Vagina (tissue), 2 donors: ENCODE measurements around the gene SART3. TPM values are rescaled to one million over a fixed set of nuclear protein-coding genes. Genes with fewer than 3 reads are reported as not detected.

Experiments
- DNase-seq, 2 donors: peaks; one replicate each; pipeline ENCODE4 v3.0.0-alpha.2; 2017; ENCODE audit errors: extremely low spot score in 2 of 2
- H3K27ac ChIP-seq: fragments of 200-600 bp; sonication (generic); one replicate; pipeline ENCODE4 v1.5.1; 2019
- H3K27me3 ChIP-seq: fragments of 200-600 bp; sonication (generic); one replicate; pipeline ENCODE4 v1.5.1; 2019
- H3K36me3 ChIP-seq, 2 donors: fragments of 200-600 bp; sonication (generic); one replicate each; pipeline ENCODE4 v1.5.1; 2017 to 2019
- H3K4me1 ChIP-seq: fragments of 200-600 bp; sonication (generic); one replicate; pipeline ENCODE4 v1.5.1; 2019
- H3K4me3 ChIP-seq, 2 donors: fragments of 200-600 bp; sonication (generic); 1 replicate in 1 of 2; 2 replicates in 1 of 2; pipeline ENCODE4 v1.5.1; 2016 to 2019
- H3K9me3 ChIP-seq: fragments of 200-600 bp; sonication (generic); one replicate; pipeline ENCODE4 v1.5.1; 2019
- CTCF ChIP-seq, 3 experiments: fragments of 450-650 bp in 2 of 3; fragments of 200-600 bp in 1 of 3; sonication (generic) in 1 of 3; IDR thresholded peaks; one replicate each; pipeline ENCODE4 v1.5.1; 2017 to 2019; ENCODE audit warnings: antibody characterized with exemption in 3 of 3, mild to moderate bottlenecking in 2 of 3, moderate library complexity in 2 of 3
- POLR2A ChIP-seq, 2 donors: fragments of 450-650 bp; IDR thresholded peaks; one replicate each; pipeline ENCODE4 v1.6.1; 2017; ENCODE audit warnings: antibody characterized with exemption in 2 of 2, mild to moderate bottlenecking in 2 of 2, moderate library complexity in 2 of 2
- POLR2AphosphoS5 ChIP-seq, 2 donors: sonication (generic); formaldehyde crosslinking; IDR thresholded peaks; one replicate each; pipeline ENCODE4 v1.9.0; 2017; ENCODE audit warnings: antibody characterized with exemption in 2 of 2, mild to moderate bottlenecking in 2 of 2, low read depth in 1 of 2; ENCODE audit not compliant: insufficient read depth in 1 of 2
- intact Hi-C: fragments of 100-400 bp; cut with DNase I; formaldehyde crosslinking; loops from one replicate; pipeline ENCODE4 v1.15.1; 2023
- total RNA-seq: library from RNA; depleted of rRNA; stranded (reverse); fragments of >200 nt; gene quantifications from one replicate; pipeline ENCODE4 v1.2.3, GENCODE V29; 2016

Gene SART3, protein sequence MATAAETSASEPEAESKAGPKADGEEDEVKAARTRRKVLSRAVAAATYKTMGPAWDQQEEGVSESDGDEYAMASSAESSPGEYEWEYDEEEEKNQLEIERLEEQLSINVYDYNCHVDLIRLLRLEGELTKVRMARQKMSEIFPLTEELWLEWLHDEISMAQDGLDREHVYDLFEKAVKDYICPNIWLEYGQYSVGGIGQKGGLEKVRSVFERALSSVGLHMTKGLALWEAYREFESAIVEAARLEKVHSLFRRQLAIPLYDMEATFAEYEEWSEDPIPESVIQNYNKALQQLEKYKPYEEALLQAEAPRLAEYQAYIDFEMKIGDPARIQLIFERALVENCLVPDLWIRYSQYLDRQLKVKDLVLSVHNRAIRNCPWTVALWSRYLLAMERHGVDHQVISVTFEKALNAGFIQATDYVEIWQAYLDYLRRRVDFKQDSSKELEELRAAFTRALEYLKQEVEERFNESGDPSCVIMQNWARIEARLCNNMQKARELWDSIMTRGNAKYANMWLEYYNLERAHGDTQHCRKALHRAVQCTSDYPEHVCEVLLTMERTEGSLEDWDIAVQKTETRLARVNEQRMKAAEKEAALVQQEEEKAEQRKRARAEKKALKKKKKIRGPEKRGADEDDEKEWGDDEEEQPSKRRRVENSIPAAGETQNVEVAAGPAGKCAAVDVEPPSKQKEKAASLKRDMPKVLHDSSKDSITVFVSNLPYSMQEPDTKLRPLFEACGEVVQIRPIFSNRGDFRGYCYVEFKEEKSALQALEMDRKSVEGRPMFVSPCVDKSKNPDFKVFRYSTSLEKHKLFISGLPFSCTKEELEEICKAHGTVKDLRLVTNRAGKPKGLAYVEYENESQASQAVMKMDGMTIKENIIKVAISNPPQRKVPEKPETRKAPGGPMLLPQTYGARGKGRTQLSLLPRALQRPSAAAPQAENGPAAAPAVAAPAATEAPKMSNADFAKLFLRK
- 44.2 TPM for total RNA-seq

GRCh38 chr12:108560752-108561719 is at the start of gene SART3:
SART3 (minus strand) TSS chr12:108561173; CDS start chr12:108561154, 19 bp downstream.
- Histone ChIP-seq H3K9me3 (no peaks in the 10 kb centered on the region), H3K27ac (peak within 1 kb of the TSS; percentile 94), H3K27me3 (no peaks in the 10 kb centered on the region), H3K4me3 (peak within 1 kb of the TSS; percentile 64 to 94), H3K36me3 (peaks cover 0 to 24% of the 10 kb centered on the region in 2 donors), H3K4me1 (peaks cover 80% of the 10 kb centered on the region)
- TF ChIP-seq CTCF (IDR thresholded peaks at IDR 0.05): no peak
- peak; percentile 94 to 100 for TF ChIP-seq POLR2AphosphoS5 (IDR thresholded peaks at IDR 0.05; ENCODE audit: insufficient read depth in 1 of 2, low read depth in 1 of 2)
- TF ChIP-seq POLR2A (IDR thresholded peaks at IDR 0.05): peak in 1 of 2 donors; percentile 43
- intact Hi-C loops: loop anchor here (5.0 to 10.0 kb wide), 3 partner anchors 241 to 536 kb away; partner anchors contain the start of genes SSH1 and UNG
- no peak for DNase-seq

DNA sequence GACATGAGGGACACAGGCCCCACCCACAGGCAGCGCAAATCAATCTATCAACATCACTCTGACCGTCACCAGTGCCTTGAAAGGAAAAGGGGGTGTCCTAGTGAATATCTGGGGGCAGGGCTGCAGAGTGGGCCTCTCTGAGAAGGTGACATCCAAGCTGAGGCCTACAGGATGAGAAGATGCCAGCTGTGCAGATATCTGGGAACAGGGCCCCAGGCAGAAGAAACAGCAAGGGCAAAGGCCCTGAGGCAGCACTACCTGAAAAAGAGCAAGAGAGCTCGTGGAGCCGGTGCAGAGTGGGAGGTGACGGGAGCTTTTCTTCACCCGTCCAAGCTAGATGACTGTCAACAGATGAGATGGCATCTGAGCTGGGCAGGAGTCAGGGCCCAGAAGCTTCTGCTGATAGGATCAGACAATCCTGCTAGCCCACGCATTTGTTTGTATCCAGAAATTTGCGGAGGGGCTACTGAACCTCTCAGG is 49.4 kb upstream of the SART3 start:
- DNase-seq: no peak
- H3K27ac ChIP-seq: peak overlapping the region; percentile 71
- no peaks in the 10 kb centered on the region for H3K4me1 ChIP-seq
- H3K36me3 ChIP-seq: no peaks in the 10 kb centered on the region
- TF ChIP-seq CTCF (IDR thresholded peaks at IDR 0.05) (no peak), POLR2AphosphoS5 (IDR thresholded peaks at IDR 0.05; ENCODE audit: insufficient read depth in 1 of 2, low read depth in 1 of 2) (no peak), POLR2A (IDR thresholded peaks at IDR 0.05) (no peak)
- no peak overlapping the region for H3K4me3 ChIP-seq
- H3K27me3 ChIP-seq: no peaks in the 10 kb centered on the region
- no peaks in the 10 kb centered on the region for H3K9me3 ChIP-seq
- intact Hi-C loops: no loop called here

- no peak for DNase-seq
- no peaks in the 10 kb centered on the region for H3K27me3 ChIP-seq
- peak overlapping the region; percentile 71 for H3K27ac ChIP-seq
- H3K4me3 ChIP-seq: no peak overlapping the region
- no peaks in the 10 kb centered on the region for H3K36me3 ChIP-seq
- TF ChIP-seq POLR2AphosphoS5 (IDR thresholded peaks at IDR 0.05; ENCODE audit: insufficient read depth in 1 of 2, low read depth in 1 of 2) (peak; percentile 66 to 86), POLR2A (IDR thresholded peaks at IDR 0.05) (no peak), CTCF (IDR thresholded peaks at IDR 0.05) (no peak)
- H3K4me1 ChIP-seq: no peaks in the 10 kb centered on the region
- intact Hi-C loops: no loop called here
- no peaks in the 10 kb centered on the region for H3K9me3 ChIP-seq
Observed at GRCh38 chr12:108609537-108610335, 48.8 kb upstream of the SART3 start.

DNA sequence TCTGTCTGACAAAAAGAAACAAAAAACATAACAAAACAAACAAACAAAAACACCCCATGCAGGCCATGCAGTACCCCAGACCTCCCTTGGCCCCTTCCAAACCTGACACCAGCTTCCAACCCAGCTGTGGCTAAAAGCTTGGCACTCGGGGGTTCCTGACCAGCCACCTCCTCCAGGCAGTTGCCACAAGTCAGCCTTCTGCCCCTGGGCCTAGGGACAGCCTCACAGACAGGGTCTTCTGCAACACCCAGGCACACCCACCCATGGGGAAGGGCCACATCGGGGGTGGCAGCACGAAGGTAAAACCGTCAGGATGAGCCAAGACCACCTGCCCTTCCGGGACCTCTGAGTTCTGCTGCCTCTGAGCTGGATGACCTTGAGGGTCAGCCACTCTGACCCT is 47.6 kb upstream of the SART3 start:
- Histone ChIP-seq H3K4me1 (no peaks in the 10 kb centered on the region), H3K9me3 (no peaks in the 10 kb centered on the region), H3K27me3 (no peaks in the 10 kb centered on the region), H3K27ac (no peak overlapping the region), H3K36me3 (no peaks in the 10 kb centered on the region), H3K4me3 (no peak overlapping the region)
- intact Hi-C loops: no loop called here
- no peak for DNase-seq
- TF ChIP-seq CTCF (IDR thresholded peaks at IDR 0.05): no peak
- no peak for TF ChIP-seq POLR2A (IDR thresholded peaks at IDR 0.05)
- no peak for TF ChIP-seq POLR2AphosphoS5 (IDR thresholded peaks at IDR 0.05; ENCODE audit: insufficient read depth in 1 of 2, low read depth in 1 of 2)
